GM19463 (cell line): Measurements from ENCODE around the gene SLC9A6.
"Not testable (repeated sequence)": the region's sequence is repeated elsewhere in the genome, so short reads cannot be mapped to it uniquely, and the experiment has no call there.

Source experiments
- ATAC-seq: cut with Tn5 transposase; IDR thresholded peaks from one replicate; pipeline ENCODE4 v1.9.1; 2021; ENCODE audit warnings: mild to moderate bottlenecking, moderate library complexity; ENCODE audit not compliant: unreplicated experiment

SLC9A6 gene

DNA sequence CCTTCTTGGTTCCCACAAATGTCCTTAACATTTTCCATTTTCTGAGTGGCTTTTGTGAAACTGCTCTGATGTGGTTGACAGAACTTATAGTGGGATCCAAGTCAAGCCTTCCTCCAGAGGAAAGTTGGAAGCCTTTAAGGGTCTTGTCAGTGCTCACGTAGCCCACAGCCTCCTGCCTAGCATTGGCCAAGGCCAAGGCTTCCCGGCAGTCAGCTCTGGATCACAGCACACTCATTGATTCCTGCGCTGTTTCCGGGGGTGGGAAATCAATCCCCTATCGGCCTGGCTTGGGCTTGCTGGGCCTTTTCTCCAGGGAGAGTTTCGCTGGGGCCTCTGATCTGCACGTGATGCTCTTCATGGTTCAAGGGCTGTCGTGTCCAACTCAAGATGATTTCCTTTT is 76.1 kb downstream of the SLC9A6 start:
- ATAC-seq = no peak

GRCh38 chrX:136061696-136062095 is 76.5 kb downstream of the SLC9A6 start:
- ATAC-seq = no peak

DNA sequence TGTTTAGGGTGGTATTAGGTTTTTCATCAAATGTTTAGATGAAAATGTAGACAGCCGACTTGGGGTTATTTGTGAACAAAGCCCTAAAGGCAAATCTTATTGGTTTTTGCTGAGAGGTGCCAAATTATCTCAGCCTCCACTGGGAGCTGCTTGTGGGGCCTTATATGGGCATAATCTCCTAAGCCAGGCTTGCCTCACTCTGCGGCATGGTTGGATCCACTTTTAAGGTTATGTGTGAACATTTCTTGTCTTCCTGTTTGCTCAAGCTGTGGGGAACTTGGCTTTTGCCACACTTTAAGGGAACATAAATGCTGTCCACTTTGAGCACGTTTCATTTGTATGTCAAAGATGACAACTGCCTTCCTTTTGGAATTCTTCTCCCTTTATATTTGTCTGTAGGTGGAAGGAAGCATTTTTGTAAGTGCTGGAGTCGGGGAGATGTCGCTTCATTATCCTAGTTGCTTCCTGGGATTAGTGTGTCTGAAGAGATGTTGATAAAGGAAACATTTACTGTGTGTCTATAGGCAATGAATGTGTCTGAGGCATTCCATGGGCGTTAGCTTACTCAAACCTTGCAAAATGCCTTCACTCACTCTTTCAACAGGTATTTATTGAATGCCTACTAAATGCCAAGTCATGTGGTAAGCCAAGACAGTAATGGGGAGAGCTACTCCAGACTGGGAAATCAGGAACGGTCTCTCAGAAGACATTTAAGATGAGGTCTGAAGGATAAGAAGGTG is 78.3 kb downstream of the SLC9A6 start:
- no peak for ATAC-seq

- ATAC-seq = no peak
Measured at GRCh38 chrX:136064661-136065043, 79.4 kb downstream of the SLC9A6 start.

GRCh38 chrX:136065044-136065671 is 79.9 kb downstream of the SLC9A6 start:
- no peak for ATAC-seq

DNA sequence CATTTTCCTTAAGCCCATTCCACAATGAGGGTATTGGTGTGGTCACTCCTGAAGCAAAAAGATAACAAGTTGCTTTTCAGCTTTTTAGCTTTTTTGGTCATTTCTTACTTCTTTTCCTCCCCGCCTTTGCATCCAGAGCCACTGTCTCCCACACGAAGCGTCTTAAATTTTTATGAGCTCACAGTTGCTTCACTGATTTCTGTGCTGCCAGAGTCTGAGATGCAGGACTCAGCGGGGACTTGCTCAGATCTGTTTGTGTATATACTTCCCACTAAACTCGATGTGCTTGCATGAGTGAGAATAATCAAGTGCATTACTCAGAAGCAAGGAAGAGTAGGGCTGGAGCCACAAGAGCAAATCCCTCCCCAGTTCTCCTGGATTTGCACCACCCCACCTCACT is 81.9 kb downstream of the SLC9A6 start:
- ATAC-seq = no peak

GRCh38 chrX:136067966-136068365 is 82.7 kb downstream of the SLC9A6 start:
- ATAC-seq = no peak

DNA sequence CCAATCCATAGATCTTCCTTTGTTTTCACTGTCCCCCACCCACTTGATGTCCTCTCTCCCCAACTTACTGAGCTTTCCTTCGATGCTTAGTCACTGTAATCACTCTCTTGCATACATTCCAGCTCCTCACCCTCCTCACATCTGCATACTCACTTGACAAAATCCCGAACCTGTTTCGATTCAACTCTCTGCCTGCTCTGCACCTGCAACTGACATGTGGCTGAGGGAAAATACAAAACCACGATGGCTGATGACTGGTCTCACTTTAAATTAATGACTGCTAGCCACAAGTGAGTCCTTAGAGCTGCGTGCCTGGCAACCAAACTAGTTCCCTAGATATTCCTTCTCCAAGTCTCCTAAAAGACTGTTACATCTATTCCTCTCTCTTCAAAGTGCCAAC is 91.7 kb downstream of the SLC9A6 start:
- ATAC-seq = no peak

DNA sequence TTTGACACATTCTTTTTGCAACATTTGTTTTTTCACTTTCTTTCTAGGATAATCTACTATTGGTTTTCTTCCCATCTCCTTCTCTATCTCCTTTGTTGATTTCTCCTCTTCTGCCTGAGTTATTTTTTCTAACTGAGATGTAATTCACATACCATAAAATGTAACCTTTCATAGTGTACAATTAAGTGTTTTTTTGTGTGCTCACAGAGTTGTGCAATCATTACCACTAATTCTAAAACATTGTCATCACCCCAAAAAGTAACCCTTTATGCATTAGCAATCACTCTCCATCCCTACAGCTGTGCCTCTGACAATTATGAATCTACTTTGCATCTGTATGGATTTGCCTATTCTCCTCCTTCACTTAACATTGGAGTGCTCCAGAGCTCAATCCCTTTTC is 95.5 kb downstream of the SLC9A6 start:
- ATAC-seq = no peak

DNA sequence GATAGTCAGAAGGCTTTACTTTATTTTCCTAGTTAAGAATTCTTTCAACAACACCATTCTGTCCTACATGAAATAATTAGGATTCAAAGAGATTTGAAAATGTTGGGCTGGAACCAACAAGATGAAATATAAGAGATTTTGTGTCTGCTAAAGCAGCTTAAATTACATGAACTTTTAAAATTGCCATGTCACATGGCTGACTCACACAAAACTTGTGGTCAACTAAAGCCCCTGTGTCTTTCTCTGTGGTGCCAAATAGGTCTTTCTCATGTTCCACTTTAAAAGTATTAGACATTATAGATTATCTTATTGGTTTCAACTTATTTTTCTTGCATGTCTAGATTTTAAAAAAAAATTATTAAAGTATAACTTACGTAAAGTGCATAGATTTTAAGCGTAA is 101.3 kb downstream of the SLC9A6 start:
- no peak for ATAC-seq

DNA sequence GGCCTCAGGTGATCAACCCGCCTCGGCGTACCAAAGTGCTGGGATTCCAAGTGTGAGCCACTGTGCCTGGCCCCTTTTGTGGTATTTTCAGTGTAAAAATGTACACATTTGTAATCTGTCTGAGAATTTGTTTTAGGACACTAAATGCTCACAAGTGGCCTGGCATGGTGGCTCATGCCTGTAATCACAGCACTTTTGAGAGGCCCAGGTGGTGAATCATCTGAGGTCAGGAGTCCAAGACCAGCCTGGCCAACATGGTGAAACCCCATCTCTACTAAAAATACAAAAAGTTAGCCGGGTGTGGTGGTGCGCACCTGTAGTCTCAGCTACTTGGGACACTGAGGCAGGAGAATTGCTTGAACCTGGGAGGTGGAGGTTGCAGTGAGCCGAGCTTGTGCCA is 106.7 kb downstream of the SLC9A6 start:
- not testable (repeated sequence) for ATAC-seq

DNA sequence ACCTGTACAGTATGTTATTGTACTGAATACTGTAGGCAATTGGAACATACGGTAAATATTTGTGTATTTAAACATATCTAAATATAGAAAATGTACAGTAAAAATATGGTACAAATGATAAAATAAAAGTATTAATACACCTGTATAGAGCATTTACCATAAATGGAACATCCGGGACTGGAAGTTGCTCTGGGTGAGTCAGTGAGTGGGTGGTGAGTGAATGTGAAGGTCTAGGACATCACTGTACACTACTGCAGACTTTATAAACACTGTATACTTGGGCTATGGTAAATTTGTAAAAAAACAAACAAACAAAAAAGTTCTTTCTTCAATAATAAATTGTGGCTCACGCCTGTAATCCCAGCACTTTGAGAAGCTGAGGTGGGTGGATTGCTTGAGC is 109.7 kb downstream of the SLC9A6 start:
- no peak for ATAC-seq
